GM10248 (cell line): ENCODE results near the gene ACBD6.

ENCODE experiments used
- CTCF ChIA-PET: fragments of 300-600 bp; sonication (Branson Sonifier 250); formaldehyde crosslinking; extraction: SDS; loops from one replicate; lab custom pipeline; 2021; ENCODE audit warnings: antibody characterized with exemption; lab: Yijun Ruan, JAX
- POLR2A ChIA-PET: fragments of 350-650 bp; sonication (Branson Sonifier 250); formaldehyde crosslinking; extraction: SDS; loops from one replicate; lab custom pipeline; 2020; ENCODE audit warnings: antibody characterized with exemption; lab: Yijun Ruan, JAX
- DNase-seq: peaks from one replicate; pipeline ENCODE4 v3.0.0; 2012; ENCODE audit errors: extremely low spot score
- TF ChIP-seq, protein P1 (sequence below): IDR thresholded peaks from 2 replicates; pipeline ENCODE4 v1.5.1; 2012; ENCODE audit warnings: mild to moderate bottlenecking, low read depth; ENCODE audit errors: extremely low read depth, missing control alignments, control extremely low read depth

Gene ACBD6

DNA sequence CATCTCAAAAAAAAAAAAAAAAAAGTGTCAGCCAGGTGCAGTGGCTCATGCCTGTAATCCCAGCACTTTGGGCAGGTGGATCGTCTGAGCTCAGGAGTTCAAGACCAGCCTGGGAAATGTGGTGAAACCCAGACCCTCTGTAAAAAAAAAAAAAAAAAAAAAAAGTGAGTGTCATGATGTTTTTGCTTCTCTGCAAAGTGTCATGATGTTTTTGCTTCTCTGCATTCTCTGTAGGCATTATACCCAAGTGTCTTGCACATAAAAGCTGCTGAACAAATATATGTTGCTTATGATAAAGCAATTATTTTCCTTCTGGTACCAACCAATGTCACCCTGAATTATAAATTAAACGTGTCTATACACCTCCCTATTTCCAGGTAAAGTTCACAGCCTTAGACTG lies 1.7 kb downstream of the ACBD6 start:
- ChIA-PET POLR2A (interaction anchor here (0.6 to 0.7 kb wide), 3 partner anchors 39 to 898 kb away, joined by 3 to 4 read pairs (median 3); no protein-coding TSS in a partner anchor), CTCF (interaction anchor here (1.3 to 6.3 kb wide), 6 partner anchors 8 to 248 kb away, joined by 3 to 55 read pairs (median 8); no protein-coding TSS in a partner anchor)
- TF ChIP-seq, protein P1, sequence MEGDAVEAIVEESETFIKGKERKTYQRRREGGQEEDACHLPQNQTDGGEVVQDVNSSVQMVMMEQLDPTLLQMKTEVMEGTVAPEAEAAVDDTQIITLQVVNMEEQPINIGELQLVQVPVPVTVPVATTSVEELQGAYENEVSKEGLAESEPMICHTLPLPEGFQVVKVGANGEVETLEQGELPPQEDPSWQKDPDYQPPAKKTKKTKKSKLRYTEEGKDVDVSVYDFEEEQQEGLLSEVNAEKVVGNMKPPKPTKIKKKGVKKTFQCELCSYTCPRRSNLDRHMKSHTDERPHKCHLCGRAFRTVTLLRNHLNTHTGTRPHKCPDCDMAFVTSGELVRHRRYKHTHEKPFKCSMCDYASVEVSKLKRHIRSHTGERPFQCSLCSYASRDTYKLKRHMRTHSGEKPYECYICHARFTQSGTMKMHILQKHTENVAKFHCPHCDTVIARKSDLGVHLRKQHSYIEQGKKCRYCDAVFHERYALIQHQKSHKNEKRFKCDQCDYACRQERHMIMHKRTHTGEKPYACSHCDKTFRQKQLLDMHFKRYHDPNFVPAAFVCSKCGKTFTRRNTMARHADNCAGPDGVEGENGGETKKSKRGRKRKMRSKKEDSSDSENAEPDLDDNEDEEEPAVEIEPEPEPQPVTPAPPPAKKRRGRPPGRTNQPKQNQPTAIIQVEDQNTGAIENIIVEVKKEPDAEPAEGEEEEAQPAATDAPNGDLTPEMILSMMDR: no peak
- DNase-seq: no peak

DNA sequence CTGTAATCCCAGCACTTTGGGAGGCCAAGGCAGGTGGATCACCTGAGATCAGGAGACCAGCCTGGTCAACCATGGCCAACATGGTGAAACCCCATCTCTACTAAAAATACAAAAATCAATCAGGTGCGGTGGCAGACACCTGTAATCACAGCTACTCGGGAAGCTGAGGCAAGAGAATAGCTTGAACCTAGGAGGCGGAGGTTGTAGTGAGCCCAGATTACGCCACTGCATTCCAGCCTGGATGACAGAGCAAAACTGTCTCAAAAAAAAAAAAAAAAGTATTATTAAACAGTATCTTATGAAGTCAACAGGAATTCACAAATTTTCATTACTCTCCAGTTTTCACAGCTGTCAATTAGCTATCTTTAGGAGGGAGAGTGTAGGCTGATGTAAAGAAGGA lies 3.8 kb downstream of the ACBD6 start:
- POLR2A ChIA-PET: no interaction called here
- TF ChIP-seq, protein P1: no peak
- no peak for DNase-seq
- CTCF ChIA-PET: interaction anchor here (1.0 to 1.9 kb wide), 3 partner anchors 17 to 365 kb away, joined by 4 to 9 read pairs (median 5); no protein-coding TSS in a partner anchor

DNA sequence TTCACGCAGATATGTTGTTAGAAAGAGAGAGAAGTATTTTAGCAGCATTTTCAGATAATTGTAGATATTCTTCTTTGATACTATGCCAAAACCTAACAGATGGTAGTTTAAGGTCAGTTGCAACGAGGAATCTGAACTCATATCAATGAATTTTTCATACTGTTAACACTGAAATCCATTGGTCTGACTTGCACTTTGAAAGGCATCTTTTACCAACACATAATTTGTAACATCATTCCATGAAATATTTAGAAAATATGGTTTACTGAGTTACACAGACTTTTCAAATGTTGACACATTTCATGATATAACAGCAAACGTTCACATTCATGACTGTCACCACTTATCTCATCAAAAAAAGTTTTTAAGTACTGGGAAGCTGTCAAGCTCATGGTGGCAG lies 4.6 kb downstream of the ACBD6 start:
- CTCF ChIA-PET: interaction anchor here (1.7 to 1.9 kb wide), 4 partner anchors 10 to 245 kb away, joined by 3 to 9 read pairs (median 6); no protein-coding TSS in a partner anchor

DNA sequence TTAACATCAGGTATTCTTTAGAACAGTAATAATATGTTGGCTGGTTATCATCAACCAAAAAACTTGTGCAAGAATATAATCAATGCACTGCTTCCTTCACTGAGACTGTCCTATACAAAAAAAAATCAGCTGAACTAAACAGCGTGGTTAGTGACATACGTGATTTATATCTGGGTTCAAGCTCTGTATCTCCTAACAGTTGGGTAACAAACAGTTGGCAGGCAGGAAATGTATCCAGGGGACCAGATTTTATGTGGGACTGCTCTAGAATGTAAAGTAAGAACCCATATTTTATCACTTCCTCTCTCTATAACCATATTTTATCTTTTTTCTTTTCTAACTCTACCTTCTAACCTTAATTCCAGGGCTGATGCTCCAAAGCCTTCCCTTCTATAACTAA lies 8.0 kb downstream of the ACBD6 start:
- ChIA-PET POLR2A (no interaction called here), CTCF (interaction anchor here (1.4 to 3.4 kb wide), 2 partner anchors 11 to 17 kb away, joined by 3 to 16 read pairs; no protein-coding TSS in a partner anchor)
- DNase-seq: no peak
- TF ChIP-seq, protein P1: no peak

More for the DNA sequence above, 4.6 kb downstream of the ACBD6 start:
- TF ChIP-seq, protein P1: no peak
- POLR2A ChIA-PET: no interaction called here
- no peak for DNase-seq

DNA sequence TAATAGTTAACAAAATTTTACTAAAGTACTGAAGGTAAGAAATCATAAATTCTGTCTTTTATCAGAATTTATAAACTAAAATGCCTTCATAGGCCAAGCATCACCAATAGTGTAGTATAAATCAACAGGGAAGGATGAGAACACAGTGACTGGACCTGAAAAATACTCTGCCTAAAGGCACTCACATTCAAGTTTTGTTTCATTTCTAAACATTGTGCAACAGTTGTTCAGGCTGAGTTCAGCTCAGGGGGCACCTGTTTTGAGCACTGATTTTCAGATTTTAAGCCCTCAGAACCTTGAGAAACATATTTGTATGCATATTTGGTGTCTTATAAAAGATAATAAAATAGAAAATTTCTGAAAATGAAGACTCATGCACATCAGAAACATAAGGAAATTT lies 12.4 kb downstream of the ACBD6 start:
- ChIA-PET CTCF (interaction anchor here (1.2 to 2.5 kb wide), 2 partner anchors 10 to 11 kb away, joined by 3 to 10 read pairs; no protein-coding TSS in a partner anchor), POLR2A (interaction anchor here (0.7 kb wide), 1 partner anchor 22 kb away, joined by 4 read pairs; no protein-coding TSS in a partner anchor)
- TF ChIP-seq, protein P1: no peak
- DNase-seq: no peak

DNA sequence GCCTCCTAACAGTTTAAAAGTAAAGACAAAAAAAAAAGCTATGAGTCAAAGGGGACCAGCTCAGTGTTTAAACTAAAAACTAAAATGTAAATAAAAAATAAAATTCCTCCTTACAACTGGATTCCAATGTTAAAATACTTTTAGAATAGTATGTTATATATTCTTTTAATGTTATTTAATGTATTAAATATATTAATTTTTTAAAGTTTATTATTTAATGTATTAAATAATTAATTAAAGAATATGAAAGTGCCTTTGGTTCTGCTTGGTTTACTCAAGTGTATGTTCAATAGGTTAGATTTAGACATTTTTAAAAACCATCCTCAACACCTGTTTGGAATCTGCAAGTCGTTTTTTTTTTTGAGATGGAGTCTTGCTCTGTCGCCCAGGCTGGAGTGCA lies 13.1 kb downstream of the ACBD6 start:
- TF ChIP-seq, protein P1: no peak
- ChIA-PET POLR2A (interaction anchor here (0.7 kb wide), 1 partner anchor 22 kb away, joined by 4 read pairs; no protein-coding TSS in a partner anchor), CTCF (interaction anchor here (1.2 to 2.5 kb wide), 3 partner anchors 11 to 236 kb away, joined by 3 to 10 read pairs (median 8); no protein-coding TSS in a partner anchor)
- DNase-seq: no peak
